GM21786 (cell line): Measurements from ENCODE around the gene GPR137B.
A peak's percentile ranks its signal among the peaks of the same experiment; 100 is the strongest.
"Not testable (repeated sequence)": the region's sequence is repeated elsewhere in the genome, so short reads cannot be mapped to it uniquely, and the experiment has no call there.

Experiments
- ATAC-seq: cut with Tn5 transposase; IDR thresholded peaks from one replicate; pipeline ENCODE4 v1.9.1; 2021; ENCODE audit not compliant: unreplicated experiment

GPR137B gene

GRCh38 chr1:236144033-236144432 is 1.7 kb downstream of the GPR137B start:
- no peak for ATAC-seq

DNA sequence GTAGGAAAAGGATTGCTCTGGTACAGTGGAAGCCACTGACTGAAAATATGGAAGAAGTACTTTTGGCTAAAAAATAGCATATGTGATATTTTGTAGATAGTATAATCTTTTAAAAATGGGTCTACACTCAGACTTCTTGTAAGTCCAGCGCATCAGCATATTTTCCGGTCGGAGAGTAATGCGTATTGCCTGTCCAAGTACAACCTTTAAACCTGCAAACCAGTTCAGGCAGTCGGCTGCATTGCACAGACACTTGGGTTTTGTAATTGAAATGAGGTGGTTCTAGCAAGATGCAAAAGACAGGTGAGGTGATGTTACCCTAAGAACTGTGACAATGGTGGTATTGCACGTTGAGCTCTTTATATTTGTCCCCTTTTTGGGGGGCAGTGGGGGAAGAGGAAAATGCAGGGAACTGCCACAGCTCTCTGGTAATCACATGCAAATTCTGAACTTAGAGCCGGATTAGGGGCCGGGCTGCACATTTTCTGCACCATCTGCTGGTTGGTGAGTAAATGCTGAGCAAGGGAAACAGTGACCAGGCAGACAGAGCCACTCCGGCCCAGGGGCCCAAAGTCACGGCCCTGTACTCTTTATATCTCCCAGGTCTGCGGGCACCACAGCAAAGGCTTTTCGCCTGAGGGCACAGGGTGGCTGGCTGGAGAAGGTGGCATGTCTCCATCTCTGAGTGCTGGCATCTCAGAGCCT is 2.3 kb downstream of the GPR137B start:
- peak; percentile 31 for ATAC-seq

- no peak for ATAC-seq
These were observed 4.7 kb downstream of the GPR137B start for GRCh38 chr1:236147068-236147467.

- no peak for ATAC-seq
These were observed 5.5 kb downstream of the GPR137B start for GRCh38 chr1:236147521-236148469.

GRCh38 chr1:236148470-236148845 is 6.1 kb downstream of the GPR137B start:
- no peak for ATAC-seq

GRCh38 chr1:236149003-236149595 is 6.8 kb downstream of the GPR137B start:
- ATAC-seq, result no peak

GRCh38 chr1:236149696-236150228 is 7.4 kb downstream of the GPR137B start:
- no peak for ATAC-seq

DNA sequence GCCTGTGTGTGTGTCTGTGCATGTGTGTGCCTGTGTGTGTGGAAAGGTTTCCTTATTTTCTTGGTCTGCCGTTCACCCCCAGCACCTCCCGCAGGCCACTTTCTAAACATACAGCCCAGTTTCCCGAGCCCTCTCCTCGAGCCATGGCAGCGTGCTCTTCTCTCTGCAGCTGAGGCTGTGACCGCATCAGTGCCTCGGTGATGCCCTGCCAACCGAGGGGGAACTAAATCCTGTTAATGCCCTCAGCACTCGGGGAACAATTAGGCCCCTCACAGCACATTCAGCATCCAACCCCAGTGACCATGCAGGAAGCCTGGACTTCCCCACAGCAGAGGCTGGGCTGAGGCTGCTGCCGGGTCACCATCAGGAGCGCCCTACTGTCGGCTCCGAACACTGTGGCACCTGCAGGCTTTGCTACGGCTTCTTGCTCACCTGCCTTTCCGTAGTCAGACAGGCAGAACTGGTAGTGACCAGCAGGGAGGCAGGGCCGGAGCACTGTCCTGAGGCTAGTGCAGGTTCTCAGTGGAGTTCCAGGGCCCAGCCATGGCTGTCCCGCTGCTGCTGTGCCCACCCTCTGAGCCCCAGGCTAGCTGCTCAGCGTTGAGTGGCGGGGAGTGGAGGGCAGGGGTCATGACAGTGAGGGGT is 8.1 kb downstream of the GPR137B start:
- ATAC-seq, result no peak

- ATAC-seq, result no peak
These were observed 8.6 kb downstream of the GPR137B start for GRCh38 chr1:236150986-236151385.

DNA sequence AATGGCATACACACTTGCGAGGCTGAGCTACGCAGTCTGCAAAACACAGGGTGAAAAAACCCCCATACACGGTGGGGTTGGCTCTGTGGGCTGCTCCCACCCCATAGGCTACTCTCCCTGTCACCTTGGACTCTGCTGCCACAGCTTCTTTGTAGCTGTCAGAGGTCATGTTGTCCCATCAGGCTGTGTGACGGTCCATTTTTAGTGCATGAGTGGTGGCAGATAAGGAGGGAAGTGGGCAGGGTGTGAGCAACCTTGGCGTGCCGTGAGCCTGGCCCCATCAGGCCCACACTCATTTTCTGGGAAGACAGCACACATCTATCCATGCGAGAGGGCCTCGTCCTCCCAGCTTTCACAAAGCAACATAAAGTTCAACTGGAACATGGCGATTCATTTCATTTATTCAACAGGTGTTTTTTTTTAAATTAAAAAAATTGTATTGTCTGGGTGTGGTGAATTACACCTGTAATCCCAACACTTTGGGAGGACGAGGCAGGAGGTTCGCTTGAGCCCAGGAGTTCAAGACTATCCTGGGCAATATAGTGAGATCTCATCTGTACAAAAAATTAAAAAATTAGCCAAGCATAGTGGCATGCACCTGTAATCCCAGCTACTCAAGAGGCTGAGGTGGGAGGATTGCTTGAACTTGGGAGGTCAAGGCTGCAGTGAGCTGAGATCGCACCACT is 9.5 kb downstream of the GPR137B start:
- ATAC-seq, result no peak

- no peak for ATAC-seq
These were observed 11.8 kb downstream of the GPR137B start for GRCh38 chr1:236154126-236154525.

GRCh38 chr1:236154671-236155398 is 12.5 kb downstream of the GPR137B start:
- no peak for ATAC-seq

- ATAC-seq, result no peak
These were observed 13.0 kb downstream of the GPR137B start for GRCh38 chr1:236155399-236155767.

DNA sequence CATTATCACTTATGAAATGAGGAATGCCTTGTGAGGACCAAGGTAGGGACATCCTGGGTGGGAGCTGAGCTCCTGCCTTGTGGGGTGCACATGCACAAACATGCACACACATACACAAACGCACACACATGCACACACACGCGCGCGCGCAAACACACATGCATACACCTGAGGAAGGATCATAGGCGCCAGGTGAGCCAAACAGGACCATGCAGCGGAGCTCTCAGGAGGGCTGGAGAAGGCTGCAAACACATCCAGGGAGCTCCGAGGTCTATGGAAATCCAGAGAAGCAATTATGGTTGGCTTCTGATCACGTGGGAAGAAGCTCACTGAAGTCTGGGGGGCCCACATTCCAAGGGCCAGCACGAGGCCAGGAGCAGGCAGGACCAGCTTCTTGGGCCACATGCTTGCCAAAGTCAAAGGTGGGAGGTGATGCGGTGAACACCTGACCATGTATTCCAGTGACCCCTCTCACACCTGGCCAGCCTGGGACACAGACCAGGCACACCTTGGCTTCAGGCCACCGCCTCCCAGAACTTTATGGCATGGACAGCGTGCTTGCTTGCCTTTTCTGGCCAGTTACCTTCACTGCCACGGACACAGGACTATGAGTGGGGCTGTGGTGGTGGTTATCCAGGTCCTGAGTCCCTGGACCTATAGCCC is 13.6 kb downstream of the GPR137B start:
- ATAC-seq, result no peak

GRCh38 chr1:236156512-236157208 is 14.3 kb downstream of the GPR137B start:
- peak; percentile 73 for ATAC-seq

- ATAC-seq, result not testable (repeated sequence)
These were observed 15.7 kb downstream of the GPR137B start for GRCh38 chr1:236158072-236158471.

- no peak for ATAC-seq
These were observed 16.4 kb downstream of the GPR137B start for GRCh38 chr1:236158719-236159118.

GRCh38 chr1:236159704-236160539 is 17.6 kb downstream of the GPR137B start:
- ATAC-seq, result peak; percentile 46
